IMR-90 (cell line): ENCODE data around the gene ALKBH3. TPM values are rescaled to one million over a fixed set of nuclear protein-coding genes. Genes with fewer than 3 reads are reported as not detected.

Experiments
- ATAC-seq: fragments of 200-7000 bp; cut with Tn5 transposase; 2 replicates; pipeline ENCODE4 v1.9.1; 2020; ENCODE audit warnings: low read depth, mild to moderate bottlenecking, moderate library complexity
- BruUV-seq: library from RNA; stranded (reverse); fragments of 400-500 nt; replicated peaks from 2 replicates; lab custom pipeline; 2021; lab: Mats Ljungman, UMichigan
- CTCF ChIA-PET: fragments of 300-600 bp; formaldehyde crosslinking; extraction: SDS; loops from one replicate; lab custom pipeline; 2021; ENCODE audit warnings: antibody characterized with exemption; lab: Yijun Ruan, JAX
- POLR2A ChIA-PET: fragments of 300-600 bp; sonication (Branson Sonifier 250); formaldehyde crosslinking; loops from one replicate; lab custom pipeline; 2022; ENCODE audit warnings: antibody characterized with exemption; ENCODE audit not compliant: unreplicated experiment; lab: Charles Lee
- DNase-seq: peaks from one replicate; pipeline ENCODE4 v3.0.0; 2013
- H2AFZ ChIP-seq: replicated peaks from 2 replicates; pipeline ENCODE3; 2013; ENCODE audit warnings: low read length, mild to moderate bottlenecking; ENCODE audit not compliant: poor library complexity
- H2AK5ac ChIP-seq: 2 replicates; pipeline ENCODE4 v1.6.1; 2013; ENCODE audit warnings: low read depth, low read length, inconsistent platforms
- H2AK9ac ChIP-seq: replicated peaks from 2 replicates; pipeline ENCODE3; 2013; ENCODE audit warnings: mild to moderate bottlenecking, low read depth, low read length, moderate library complexity; ENCODE audit not compliant: poor library complexity
- H2BK120ac ChIP-seq: 2 replicates; pipeline ENCODE4 v1.6.1; 2013; ENCODE audit warnings: low read depth, low read length, inconsistent platforms
- H2BK15ac ChIP-seq: 3 replicates; pipeline ENCODE4 v1.6.1; 2013; ENCODE audit warnings: low read depth, low read length, inconsistent platforms
- H2BK20ac ChIP-seq: 2 replicates; pipeline ENCODE4 v1.6.1; 2013; ENCODE audit warnings: low read depth, mild to moderate bottlenecking, inconsistent platforms, low read length, moderate library complexity
- H2BK5ac ChIP-seq: 2 replicates; pipeline ENCODE4 v1.6.1; 2013; ENCODE audit warnings: mild to moderate bottlenecking, low read depth, low read length, inconsistent platforms; ENCODE audit not compliant: poor library complexity, severe bottlenecking
- H3K14ac ChIP-seq: replicated peaks from 2 replicates; pipeline ENCODE4 v1.6.1; 2013; ENCODE audit warnings: low read depth, low read length, inconsistent platforms
- H3K18ac ChIP-seq: 2 replicates; pipeline ENCODE4 v1.6.1; 2013; ENCODE audit warnings: low read depth, low read length, control low read depth
- H3K23ac ChIP-seq: 2 replicates; pipeline ENCODE4 v1.6.1; 2013; ENCODE audit warnings: low read depth, low read length, inconsistent platforms
- H3K27ac ChIP-seq: 2 replicates; pipeline ENCODE4 v1.5.1; 2013; ENCODE audit warnings: mild to moderate bottlenecking, control low read depth, low read length; ENCODE audit not compliant: insufficient read depth
- H3K27me3 ChIP-seq: 2 replicates; pipeline ENCODE4 v1.6.1; 2013; ENCODE audit warnings: low read length; ENCODE audit not compliant: control insufficient read depth, insufficient read depth
- H3K36me3 ChIP-seq: 2 replicates; pipeline ENCODE4 v1.6.1; 2013; ENCODE audit warnings: low read length, mixed read lengths; ENCODE audit not compliant: control insufficient read depth, insufficient read depth
- H3K4ac ChIP-seq: 2 replicates; pipeline ENCODE4 v1.6.1; 2013; ENCODE audit warnings: low read depth, low read length, inconsistent platforms
- H3K4me1 ChIP-seq: 2 replicates; pipeline ENCODE4 v1.6.1; 2013; ENCODE audit warnings: low read length, mixed read lengths; ENCODE audit not compliant: control insufficient read depth, insufficient read depth
- H3K4me2 ChIP-seq: 2 replicates; pipeline ENCODE4 v1.6.1; 2013; ENCODE audit warnings: low read depth, mild to moderate bottlenecking, control low read depth, low read length, moderate library complexity
- H3K4me3 ChIP-seq: 2 replicates; pipeline ENCODE4 v1.5.1; 2013; ENCODE audit warnings: low read depth, mild to moderate bottlenecking, control low read depth, low read length, moderate library complexity; ENCODE audit not compliant: insufficient read depth
- H3K56ac ChIP-seq: 2 replicates; pipeline ENCODE4 v1.6.1; 2013; ENCODE audit warnings: low read length, inconsistent platforms; ENCODE audit not compliant: insufficient read depth; ENCODE audit errors: extremely low read depth
- H3K79me1 ChIP-seq, 2 experiments: 2 replicates each; pipeline ENCODE4 v1.6.1; 2013; ENCODE audit warnings: low read length in 2 of 2, inconsistent platforms in 1 of 2, low read depth in 1 of 2
- H3K9ac ChIP-seq: 2 replicates; pipeline ENCODE4 v1.6.1; 2013; ENCODE audit warnings: low read depth, low read length, control low read depth
- H3K9me1 ChIP-seq: 2 replicates; pipeline ENCODE4 v1.6.1; 2013; ENCODE audit warnings: low read length, inconsistent platforms; ENCODE audit not compliant: insufficient read depth
- H3K9me3 ChIP-seq: 2 replicates; pipeline ENCODE4 v1.6.1; 2013; ENCODE audit warnings: low read length; ENCODE audit not compliant: control insufficient read depth, insufficient read depth
- H4K20me1 ChIP-seq: 2 replicates; pipeline ENCODE4 v1.6.1; 2013; ENCODE audit warnings: low read length, inconsistent platforms; ENCODE audit not compliant: insufficient read depth
- H4K5ac ChIP-seq: 2 replicates; pipeline ENCODE4 v1.6.1; 2013; ENCODE audit warnings: mild to moderate bottlenecking, low read depth, low read length, control low read depth
- H4K8ac ChIP-seq, 2 experiments: 2 replicates each; pipeline ENCODE4 v1.6.1; 2013; ENCODE audit warnings: low read depth in 2 of 2, low read length in 2 of 2, control low read depth in 1 of 2, inconsistent platforms in 1 of 2
- H4K91ac ChIP-seq: 2 replicates; pipeline ENCODE4 v1.6.1; 2013; ENCODE audit warnings: low read depth, low read length, inconsistent platforms; ENCODE audit not compliant: insufficient read depth
- CTCF ChIP-seq: conservative IDR thresholded peaks from 2 replicates; pipeline ENCODE4 v1.5.1; 2012; ENCODE audit warnings: mild to moderate bottlenecking, low read depth, low read length, improper control_type of control experiment
- FOS ChIP-seq: fragments of 150-350 bp; IDR thresholded peaks from 2 replicates; pipeline ENCODE4 v1.6.1; 2016; ENCODE audit warnings: low read depth, low read length
- MAZ ChIP-seq: IDR thresholded peaks from 2 replicates; pipeline ENCODE4 v1.6.1; 2012; ENCODE audit warnings: low read depth, mild to moderate bottlenecking, low read length, improper control_type of control experiment, moderate library complexity, borderline replicate concordance
- MXI1 ChIP-seq: IDR thresholded peaks from 2 replicates; pipeline ENCODE4 v1.6.1; 2012; ENCODE audit warnings: low read depth, mild to moderate bottlenecking, low read length, moderate library complexity, borderline replicate concordance
- RFX5 ChIP-seq: IDR thresholded peaks from 2 replicates; pipeline ENCODE4 v1.8.0; 2012; ENCODE audit warnings: low read depth, mild to moderate bottlenecking, low read length, moderate library complexity
- USF2 ChIP-seq: fragments of 150-350 bp; IDR thresholded peaks from 2 replicates; pipeline ENCODE4 v1.6.1; 2017; ENCODE audit warnings: mild to moderate bottlenecking, antibody characterized with exemption, low read length, low read depth
- whole genome bisulfite sequencing, 2 experiments: methylation state at CpG; one replicate each; pipeline versions ENCODE4 v1.1.5 to v1.1.7; 2013; ENCODE audit warnings: missing lambda C conversion rate in 2 of 2; ENCODE audit not compliant: insufficient read length in 1 of 2; ENCODE audit errors: extremely low coverage in 2 of 2; 5-methylcytosine and 5-hydroxymethylcytosine counted together
- dilution Hi-C: fragments of 300-500 bp; cut with HindIII; formaldehyde crosslinking; loops from one replicate; pipeline ENCODE4 v1.14.3; 2018; ENCODE audit warnings: low sequenced_read_pairs; ENCODE audit not compliant: unreplicated experiment
- in situ Hi-C: fragments of 300-500 bp; cut with MboI; formaldehyde crosslinking; loops from 3 replicates; pipeline ENCODE4 v1.14.3; 2019; ENCODE audit warnings: low sequenced_read_pairs, inconsistent platforms, mixed read lengths
- intact Hi-C: fragments of 100-400 bp; cut with micrococcal nuclease; formaldehyde crosslinking; loops from 2 replicates; pipeline ENCODE4 v1.10.0; 2022
- polyA plus RNA-seq, 3 experiments: library from polyadenylated mRNA; depleted of rRNA; stranded (reverse); fragments of >200 nt; gene quantifications; 2 replicates each; pipeline ENCODE4 v1.2.3, GENCODE V29; 2012; ENCODE audit warnings: low replicate concordance in 1 of 3
- total RNA-seq: library from RNA; depleted of rRNA; stranded (reverse); fragments of >200 nt; gene quantifications from 2 replicates; pipeline ENCODE4 v1.2.3, GENCODE V29; 2012

The ALKBH3 gene
- total and polyA plus RNA-seq, 2 of the 4 experiments (the other 2 are of a cell fraction), result 27.7 to 62.9 TPM

- H2BK120ac ChIP-seq, result no peak overlapping the region; the same call in 1 of the 2 replicates
- ATAC-seq (peak; percentile 67), DNase-seq (peak; percentile 48)
- H3K18ac ChIP-seq, result no peak overlapping the region; the same call in 1 of the 2 replicates
- H2AK9ac ChIP-seq, result peak overlapping the region; percentile 52
- no peaks in the 10 kb centered on the region for H4K20me1 ChIP-seq
- ChIA-PET POLR2A (no interaction called here), CTCF (interaction anchor here (1.0 to 1.4 kb wide), 3 partner anchors 9 to 12 kb away, joined by 3 read pairs; partner anchors contain the start of gene C11orf96)
- H4K91ac ChIP-seq, result no peak overlapping the region
- peaks cover 16% of the 10 kb centered on the region for H3K9me1 ChIP-seq
- in situ Hi-C loops (no loop called here), intact Hi-C loops (no loop called here), dilution Hi-C loops (no loop called here)
- no peaks in the 10 kb centered on the region for H3K79me1 ChIP-seq
- H3K9me3 ChIP-seq, result no peaks in the 10 kb centered on the region
- no peak overlapping the region for H3K23ac ChIP-seq
- 0 out of 2 replicates have a peak overlapping the region, but pooled peaks have one; percentile 42 for H2BK20ac ChIP-seq
- H2AFZ ChIP-seq, result peak overlapping the region; percentile 85
- no TSS peak for BruUV-seq
- peak overlapping the region in 1 of 2 experiments; percentile 35; a peak in 1 of 4 replicates for H4K8ac ChIP-seq
- 0% methylated on average over 2 of the region's 20 CpGs; no CpG with 5 or more reads in 1 of the 2 experiments for WGBS, 2 experiments
- TF ChIP-seq RFX5 (no peak), MXI1 (no peak), FOS (no peak), CTCF (0 out of 2 replicates have a peak, but pooled peaks have one; percentile 9), MAZ (no peak), USF2 (no peak)
- H2BK5ac ChIP-seq, result no peak overlapping the region
- H3K56ac ChIP-seq, result no peak overlapping the region
- peak overlapping the region; percentile 43 for H4K5ac ChIP-seq
- no peak overlapping the region for H2BK15ac ChIP-seq
- peaks cover 22% of the 10 kb centered on the region for H3K4me1 ChIP-seq
- H3K27me3 ChIP-seq, result peaks cover 8% of the 10 kb centered on the region; the same call in 1 of the 2 replicates
- H3K9ac ChIP-seq, result no peak overlapping the region
- H2AK5ac ChIP-seq, result no peak overlapping the region
- H3K14ac ChIP-seq, result 0 out of 2 replicates have a peak overlapping the region, but pooled peaks have one; percentile 35
- peak overlapping the region; percentile 71 for H3K4me2 ChIP-seq
- peak overlapping the region; percentile 22; the same call in 1 of the 2 replicates for H3K4me3 ChIP-seq
- no peak overlapping the region; the same call in 1 of the 2 replicates for H3K4ac ChIP-seq
- H3K36me3 ChIP-seq, result no peaks in the 10 kb centered on the region
- no peak overlapping the region for H3K27ac ChIP-seq
Measured at GRCh38 chr11:43933608-43934551, 53.2 kb downstream of the ALKBH3 start.
